ENCODE results near the gene LYPD5.
A peak's percentile ranks its signal among the peaks of the same experiment; 100 is the strongest.
"Not testable (repeated sequence)": the region's sequence is repeated elsewhere in the genome, so short reads cannot be mapped to it uniquely, and the experiment has no call there.

The LYPD5 gene

GRCh38 chr19:43802216-43802951 lies at the start of gene LYPD5:
TSS of gene LYPD5 (minus strand) at chr19:43802447. CDS start at chr19:43802380, 67 bp downstream.
- no peak for DNase-seq (ENCODE audit: low read depth in 2 of 2)

GRCh38 chr19:43848821-43849220 lies 46.6 kb upstream of the LYPD5 start:
- no peak for DNase-seq (ENCODE audit: low read depth in 2 of 2)

GRCh38 chr19:43847884-43848283 lies 45.6 kb upstream of the LYPD5 start:
- no peak for DNase-seq (ENCODE audit: low read depth in 2 of 2)

GRCh38 chr19:43847246-43847645 lies 45.0 kb upstream of the LYPD5 start:
- DNase-seq (ENCODE audit: low read depth in 2 of 2): no peak

GRCh38 chr19:43842007-43842406 lies 39.8 kb upstream of the LYPD5 start:
- no peak for DNase-seq (ENCODE audit: low read depth in 2 of 2)

- no peak for DNase-seq (ENCODE audit: low read depth in 2 of 2)
These were observed 36.9 kb upstream of the LYPD5 start for GRCh38 chr19:43839139-43839538.

GRCh38 chr19:43826787-43827754 lies 24.8 kb upstream of the LYPD5 start, which contains the start of gene ZNF283:
TSS of gene ZNF283 (plus strand) at chr19:43827321. CDS start at chr19:43833505, 6,184 bp downstream.
- peak; percentile 70 to 73 for DNase-seq (ENCODE audit: low read depth in 2 of 2)

- DNase-seq (ENCODE audit: low read depth in 2 of 2): not testable (repeated sequence)
These were observed 22.3 kb upstream of the LYPD5 start for GRCh38 chr19:43824572-43824971.

- DNase-seq (ENCODE audit: low read depth in 2 of 2): not testable (repeated sequence)
These were observed 21.6 kb upstream of the LYPD5 start for GRCh38 chr19:43823856-43824255.

GRCh38 chr19:43820884-43821215 lies 18.6 kb upstream of the LYPD5 start:
- DNase-seq (ENCODE audit: low read depth in 2 of 2): no peak

- no peak for DNase-seq (ENCODE audit: low read depth in 2 of 2)
These were observed 18.0 kb upstream of the LYPD5 start for GRCh38 chr19:43820098-43820883.

GRCh38 chr19:43818500-43818899 lies 16.3 kb upstream of the LYPD5 start:
- no peak for DNase-seq (ENCODE audit: low read depth in 2 of 2)

GRCh38 chr19:43817454-43817853 lies 15.2 kb upstream of the LYPD5 start:
- DNase-seq (ENCODE audit: low read depth in 2 of 2): not testable (repeated sequence)

- no peak for DNase-seq (ENCODE audit: low read depth in 2 of 2)
These were observed 12.6 kb upstream of the LYPD5 start for GRCh38 chr19:43814663-43815352.

- no peak for DNase-seq (ENCODE audit: low read depth in 2 of 2)
These were observed 10.4 kb upstream of the LYPD5 start for GRCh38 chr19:43812688-43813087.

- DNase-seq (ENCODE audit: low read depth in 2 of 2): no peak
These were observed 10.0 kb upstream of the LYPD5 start for GRCh38 chr19:43812259-43812658.

- DNase-seq (ENCODE audit: low read depth in 2 of 2): no peak
These were observed 9.6 kb upstream of the LYPD5 start for GRCh38 chr19:43811837-43812236.

GRCh38 chr19:43809762-43810696 lies 7.8 kb upstream of the LYPD5 start:
- DNase-seq (ENCODE audit: low read depth in 2 of 2): no peak

- DNase-seq (ENCODE audit: low read depth in 2 of 2): no peak
These were observed 5.4 kb upstream of the LYPD5 start for GRCh38 chr19:43807651-43808050.

- no peak for DNase-seq (ENCODE audit: low read depth in 2 of 2)
These were observed 4.6 kb upstream of the LYPD5 start for GRCh38 chr19:43806848-43807247.
